KG1 (cell line): ENCODE data around the gene PLCB4.

Source experiments
- DNase-seq: peaks from one replicate; lab custom pipeline; 2025; lab: John Stamatoyannopoulos, UW

Gene PLCB4

DNA sequence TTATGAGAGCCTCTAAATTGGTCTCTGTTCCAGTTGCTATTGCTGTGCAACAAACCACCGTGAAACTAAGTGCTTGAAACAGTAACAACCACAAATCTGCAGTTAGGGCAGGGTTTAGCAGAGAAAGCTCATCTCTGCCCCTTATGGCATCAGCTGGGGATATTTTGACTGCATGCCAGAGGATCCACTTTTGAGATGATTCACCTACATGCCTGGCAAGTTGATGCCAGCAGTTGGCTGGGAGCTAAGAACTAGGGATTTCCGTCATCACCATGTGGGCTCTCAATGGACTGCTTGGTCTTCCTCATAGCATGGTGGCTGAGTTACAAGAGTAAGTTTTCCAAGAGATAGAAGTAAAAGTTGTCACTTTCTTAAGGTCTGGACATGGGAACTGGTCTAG, 35.1 kb downstream of the PLCB4 start:
- DNase-seq: no peak

GRCh38 chr20:9108260-9108659, 39.4 kb downstream of the PLCB4 start:
- DNase-seq: no peak

- DNase-seq: no peak
Observed at GRCh38 chr20:9109566-9109965, 40.7 kb downstream of the PLCB4 start.

GRCh38 chr20:9110365-9110764, 41.5 kb downstream of the PLCB4 start:
- no peak for DNase-seq

DNA sequence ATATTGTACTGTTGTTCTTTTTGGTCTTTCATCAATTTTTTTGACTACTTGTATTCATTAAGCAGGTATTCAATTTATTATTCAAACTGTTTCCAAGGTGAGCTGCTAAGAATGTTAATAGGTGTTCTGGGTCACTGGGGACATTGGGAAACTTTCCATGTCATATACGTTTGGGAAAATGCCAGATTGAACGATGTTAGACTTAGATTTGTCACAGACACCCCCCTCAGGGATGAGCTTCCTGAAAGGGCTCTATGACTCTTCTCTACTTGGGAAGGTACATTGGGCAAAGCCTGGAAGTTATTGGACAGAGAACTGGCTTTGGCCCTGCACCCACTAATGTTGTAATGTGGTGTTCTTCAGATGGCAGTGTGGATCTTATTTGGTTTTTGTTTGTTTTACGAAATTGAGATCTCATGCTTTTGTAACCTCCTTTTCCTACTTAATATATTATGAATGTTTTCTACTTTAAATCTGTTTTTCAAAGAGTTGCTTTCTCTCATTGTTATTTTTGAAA, 42.1 kb downstream of the PLCB4 start:
- DNase-seq: no peak

GRCh38 chr20:9112541-9113515, 43.9 kb downstream of the PLCB4 start:
- DNase-seq: no peak

GRCh38 chr20:9114709-9115108, 45.8 kb downstream of the PLCB4 start:
- no peak for DNase-seq

DNA sequence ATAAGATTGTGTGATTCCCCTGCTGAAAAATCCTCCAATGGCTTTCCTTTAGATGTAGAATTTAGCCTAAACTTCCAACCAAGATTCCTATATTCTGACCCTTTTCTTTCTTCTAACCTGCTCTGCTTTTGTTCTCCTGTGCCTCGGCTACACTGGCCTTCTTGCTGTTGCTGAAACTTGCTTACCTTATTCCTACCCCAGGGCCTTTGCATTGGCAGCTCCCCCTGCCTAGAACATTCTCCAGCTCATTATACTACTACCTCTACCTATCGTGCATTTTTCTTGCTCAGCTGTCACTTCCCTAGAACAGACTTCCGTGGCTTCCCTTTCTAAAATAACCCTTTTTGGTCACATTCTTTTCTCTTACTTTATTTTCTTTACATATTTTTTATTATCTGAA, 48.7 kb downstream of the PLCB4 start:
- no peak for DNase-seq

DNA sequence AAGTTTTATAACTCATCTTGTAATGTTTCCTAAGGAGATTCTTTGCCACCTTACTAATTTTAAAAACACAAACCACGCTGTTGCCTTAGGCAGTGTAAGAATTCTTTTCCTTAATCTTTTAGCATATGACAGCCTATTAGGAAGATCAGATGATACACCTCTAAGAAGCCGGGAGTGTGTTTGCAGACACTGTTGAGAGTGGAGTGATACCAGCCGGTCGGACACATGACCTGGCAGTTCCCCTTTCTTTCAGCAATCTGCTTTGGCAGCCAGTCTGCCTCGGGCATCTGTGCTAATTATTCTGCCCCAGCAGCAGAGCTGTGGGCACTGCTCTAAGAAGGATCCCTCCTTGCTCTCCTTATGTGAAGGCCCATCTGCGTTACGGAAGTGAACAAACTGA, 50.9 kb downstream of the PLCB4 start:
- DNase-seq: no peak

GRCh38 chr20:9121211-9121610, 52.3 kb downstream of the PLCB4 start:
- DNase-seq: no peak

- DNase-seq: no peak
Observed at GRCh38 chr20:9122571-9122970, 53.7 kb downstream of the PLCB4 start.

DNA sequence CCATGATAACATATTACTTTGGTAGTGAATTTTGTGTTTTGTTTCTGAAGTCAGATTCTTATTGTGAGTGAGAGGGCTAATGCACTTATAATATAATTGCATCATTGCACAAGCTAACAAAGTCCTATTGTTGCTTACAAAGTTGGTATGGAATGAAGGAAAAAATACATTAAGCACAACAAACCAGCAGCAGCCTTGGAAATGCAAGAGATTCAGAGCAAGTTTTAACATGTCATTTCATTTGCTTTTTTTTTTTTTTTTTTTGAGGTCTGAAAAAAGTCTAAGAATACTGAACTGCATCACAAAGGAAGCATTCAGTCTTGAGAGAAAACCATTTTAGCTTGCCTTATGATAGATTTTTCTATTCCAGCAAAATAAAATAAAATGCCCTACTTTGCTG, 57.6 kb downstream of the PLCB4 start:
- DNase-seq: no peak

DNA sequence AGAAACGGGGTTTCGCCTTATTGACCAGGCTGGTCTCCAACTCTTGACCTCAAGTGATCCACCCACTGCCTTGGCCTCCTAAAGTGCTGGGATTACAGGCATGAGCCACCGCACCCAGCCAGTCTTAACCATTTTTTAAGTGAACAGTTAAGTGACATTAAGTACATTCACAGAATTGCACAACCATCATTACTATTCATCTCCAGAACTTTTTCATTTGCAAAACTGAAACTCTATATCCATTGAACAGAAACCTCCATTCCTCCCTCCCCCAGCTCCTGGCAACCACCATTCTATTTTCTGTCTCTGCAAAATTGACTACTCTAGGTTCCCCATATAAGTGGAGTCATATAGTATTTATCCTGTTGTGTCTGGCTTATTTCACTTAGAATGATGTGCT, 59.7 kb downstream of the PLCB4 start:
- no peak for DNase-seq

- no peak for DNase-seq
Observed at GRCh38 chr20:9129756-9130155, 60.9 kb downstream of the PLCB4 start.

DNA sequence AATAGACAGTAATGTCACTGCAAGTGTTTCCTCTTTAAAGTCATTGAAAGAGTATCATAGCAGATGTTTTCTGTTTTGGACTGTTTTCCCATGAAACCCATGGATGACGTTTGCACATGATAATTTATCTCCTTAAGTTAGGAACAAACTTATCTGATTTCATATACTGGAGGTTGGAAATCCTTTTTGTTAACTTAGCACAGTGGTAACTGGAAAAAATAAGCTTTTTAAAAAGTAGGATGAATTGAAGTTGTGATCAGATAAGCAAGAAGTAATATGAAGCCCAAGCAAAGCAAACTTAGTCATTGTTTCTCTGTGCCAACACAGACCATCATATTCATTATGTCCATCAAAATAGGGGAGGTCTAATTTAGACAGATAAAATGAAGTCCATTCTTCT, 61.6 kb downstream of the PLCB4 start:
- no peak for DNase-seq

- no peak for DNase-seq
Observed at GRCh38 chr20:9131841-9132240, 63.0 kb downstream of the PLCB4 start.

- no peak for DNase-seq
Observed at GRCh38 chr20:9134346-9134745, 65.5 kb downstream of the PLCB4 start.

DNA sequence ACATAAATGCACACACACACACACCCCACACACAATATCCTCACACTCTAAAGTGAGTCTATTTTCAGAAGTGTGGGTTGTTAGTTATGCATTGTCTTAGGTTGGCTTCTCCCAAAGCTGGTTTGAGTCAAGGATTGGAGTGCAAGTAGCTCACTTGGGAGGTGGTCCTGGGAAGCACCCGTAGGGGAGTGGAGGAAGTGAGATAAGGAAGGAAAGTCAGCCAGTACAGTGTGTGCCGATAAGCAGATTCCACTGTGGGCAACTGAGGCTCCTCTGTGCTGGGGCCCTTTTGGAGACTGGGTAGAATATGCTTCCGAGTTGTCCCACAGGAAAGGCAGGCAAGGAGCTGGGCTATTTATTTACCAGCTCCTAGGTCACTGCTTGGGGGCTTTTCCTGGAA, 67.2 kb downstream of the PLCB4 start:
- DNase-seq: no peak

DNA sequence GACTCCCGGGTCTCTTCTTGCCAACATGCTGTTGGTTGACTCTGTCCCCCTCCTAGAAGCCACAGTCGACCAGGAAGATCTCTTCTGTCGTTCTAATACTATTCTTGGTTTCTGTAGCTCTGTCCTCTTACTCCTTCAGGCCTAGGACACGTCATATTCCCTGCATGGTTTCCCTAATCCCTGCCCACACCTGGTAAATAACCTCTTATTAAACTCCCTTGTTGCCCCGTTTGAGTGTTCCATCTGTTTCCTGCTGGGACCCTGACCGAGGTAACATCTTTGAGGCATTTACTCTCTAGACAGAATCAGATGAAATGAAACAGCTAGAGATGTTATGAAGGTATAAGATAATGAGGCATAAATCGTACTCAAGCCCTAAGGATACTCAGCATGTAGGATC, 68.1 kb downstream of the PLCB4 start:
- DNase-seq: no peak

DNA sequence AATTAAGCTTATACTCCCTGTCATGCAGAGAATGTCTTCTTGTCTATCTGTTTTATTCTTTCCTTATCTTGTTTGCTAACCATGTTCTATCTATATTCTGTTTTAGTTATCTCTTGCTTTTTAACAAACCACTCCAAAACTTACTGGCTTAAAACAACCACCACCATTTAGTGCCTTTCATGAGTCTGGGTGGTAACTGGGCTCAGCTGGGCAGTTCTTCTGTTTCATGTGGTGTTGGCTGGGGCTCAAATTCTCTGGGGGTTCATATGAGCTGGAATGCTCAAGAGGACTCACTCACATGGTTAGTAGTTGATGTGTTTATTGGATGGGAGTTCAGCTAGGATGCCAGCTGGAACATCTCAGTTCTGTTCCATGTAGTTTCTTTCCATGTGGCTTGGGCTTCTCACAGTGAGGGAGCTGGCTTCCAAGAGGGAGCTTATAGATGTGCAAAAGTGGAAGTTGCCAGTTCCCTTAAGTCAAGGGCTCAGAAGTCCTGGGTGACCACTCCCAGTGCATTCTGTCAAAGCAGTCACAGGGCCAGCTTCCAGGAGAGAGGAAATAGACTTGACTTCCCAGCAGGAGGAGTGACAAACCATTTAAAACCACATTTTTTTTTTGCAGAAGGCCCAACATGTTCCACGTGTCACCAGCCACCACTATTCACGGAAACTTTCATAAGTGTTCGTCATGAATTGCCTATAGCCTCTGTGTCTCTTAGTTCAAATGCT, 70.4 kb downstream of the PLCB4 start:
- no peak for DNase-seq

- no peak for DNase-seq
Observed at GRCh38 chr20:9140162-9140760, 71.4 kb downstream of the PLCB4 start.

GRCh38 chr20:9141070-9141469, 72.2 kb downstream of the PLCB4 start:
- no peak for DNase-seq

- no peak for DNase-seq
Observed at GRCh38 chr20:9141921-9142320, 73.0 kb downstream of the PLCB4 start.
